GM13976 (cell line): ENCODE data around the gene SEMA7A.

ENCODE experiments used
- DNase-seq: peaks from one replicate; pipeline ENCODE4 v3.0.0; 2012; ENCODE audit warnings: low spot score
- CTCF ChIP-seq: IDR thresholded peaks from 2 replicates; pipeline ENCODE4 v1.5.1; 2012; ENCODE audit warnings: borderline replicate concordance, mild to moderate bottlenecking; ENCODE audit not compliant: insufficient read depth; ENCODE audit errors: extremely low read depth, missing control alignments, control extremely low read depth
- in situ Hi-C: fragments of 300-500 bp; cut with MboI; formaldehyde crosslinking; loops from one replicate; pipeline ENCODE4 v1.12.0; 2022; ENCODE audit warnings: low sequenced_read_pairs, mixed read lengths, inconsistent platforms; ENCODE audit not compliant: unreplicated experiment

SEMA7A gene

GRCh38 chr15:74378848-74379247 is 54.9 kb downstream of the SEMA7A start:
- TF ChIP-seq CTCF = no peak
- in situ Hi-C loops = loop anchor here (5.0 kb wide), 1 partner anchor 243 kb away; no protein-coding TSS in a partner anchor
- DNase-seq = no peak

GRCh38 chr15:74377831-74378766 is 55.7 kb downstream of the SEMA7A start:
- in situ Hi-C loops = loop anchor here (5.0 kb wide), 1 partner anchor 244 kb away; no protein-coding TSS in a partner anchor
- DNase-seq = no peak
- no peak for TF ChIP-seq CTCF

- in situ Hi-C loops = loop anchor here (5.0 kb wide), 1 partner anchor 245 kb away; no protein-coding TSS in a partner anchor
- no peak for DNase-seq
Measured at GRCh38 chr15:74376825-74377581, 56.8 kb downstream of the SEMA7A start.

GRCh38 chr15:74376226-74376625 is 57.5 kb downstream of the SEMA7A start:
- no peak for DNase-seq
- TF ChIP-seq CTCF = no peak
- in situ Hi-C loops = loop anchor here (5.0 kb wide), 1 partner anchor 246 kb away; no protein-coding TSS in a partner anchor

More at GRCh38 chr15:74376825-74377581, 56.8 kb downstream of the SEMA7A start:
- TF ChIP-seq CTCF = no peak

GRCh38 chr15:74375303-74375693 is 58.5 kb downstream of the SEMA7A start:
- TF ChIP-seq CTCF = peak; percentile 82
- peak; percentile 84 for DNase-seq
- in situ Hi-C loops = loop anchor here (5.0 kb wide), 1 partner anchor 247 kb away; no protein-coding TSS in a partner anchor

- in situ Hi-C loops = loop anchor here (5.0 kb wide), 1 partner anchor 248 kb away; no protein-coding TSS in a partner anchor
- no peak for DNase-seq
- no peak for TF ChIP-seq CTCF
Measured at GRCh38 chr15:74374648-74375302, 59.0 kb downstream of the SEMA7A start.
